Keratinocyte (primary cell): ENCODE data around the gene ROPN1L. TPM values are rescaled to one million over a fixed set of nuclear protein-coding genes. Genes with fewer than 3 reads are reported as not detected.

Source experiments
- DNase-seq: peaks from one replicate; pipeline ENCODE4 v3.0.0-alpha.2; 2011; ENCODE audit warnings: low read depth, missing footprints, low spot score
- FAIRE-seq: peaks from 2 replicates; lab custom pipeline; 2011; peaks lifted over from hg19 to GRCh38; lab: Jason Lieb, UNC
- H2AFZ ChIP-seq: 2 replicates; pipeline ENCODE4 v1.6.0; 2012; ENCODE audit warnings: low read length, control low read depth, inconsistent platforms; ENCODE audit not compliant: control insufficient read depth
- H3K27ac ChIP-seq: 2 replicates; pipeline ENCODE4 v1.5.1; 2011; ENCODE audit warnings: low read length; ENCODE audit not compliant: control insufficient read depth, insufficient read depth
- H3K27me3 ChIP-seq: 3 replicates; pipeline ENCODE4 v1.6.0; 2011; ENCODE audit warnings: low read length; ENCODE audit not compliant: control insufficient read depth, insufficient read depth; ENCODE audit errors: extremely low read depth
- H3K36me3 ChIP-seq, 2 experiments: 2 replicates in 1 of 2; 3 replicates in 1 of 2; pipeline ENCODE4 v1.5.1; 2011; ENCODE audit warnings: low read length in 2 of 2, mild to moderate bottlenecking in 1 of 2; ENCODE audit not compliant: control insufficient read depth in 2 of 2, insufficient read depth in 2 of 2; ENCODE audit errors: extremely low read depth in 1 of 2
- H3K4me1 ChIP-seq: 3 replicates; pipeline ENCODE4 v1.5.1; 2011; ENCODE audit warnings: low read length; ENCODE audit not compliant: control insufficient read depth, insufficient read depth; ENCODE audit errors: extremely low read depth
- H3K4me2 ChIP-seq: 3 replicates; pipeline ENCODE4 v1.6.0; 2011; ENCODE audit warnings: low read depth, low read length; ENCODE audit not compliant: control insufficient read depth, insufficient read depth; ENCODE audit errors: extremely low read depth
- H3K4me3 ChIP-seq, 3 experiments: fragments of 200-600 bp in 1 of 3; sonication (generic) in 1 of 3; 2 replicates in 2 of 3; 3 replicates in 1 of 3; pipeline ENCODE4 v1.5.1; 2011 to 2016; ENCODE audit warnings: low read length in 3 of 3, mild to moderate bottlenecking in 3 of 3, control low read depth in 2 of 3, inconsistent platforms in 1 of 3, low read depth in 1 of 3, mixed read lengths in 1 of 3, mixed run types in 1 of 3, moderate library complexity in 1 of 3; ENCODE audit not compliant: control insufficient read depth in 2 of 3, insufficient read depth in 2 of 3; ENCODE audit errors: extremely low read depth in 1 of 3
- H3K79me2 ChIP-seq: 2 replicates; pipeline ENCODE4 v1.6.0; 2012; ENCODE audit warnings: low read length; ENCODE audit not compliant: control insufficient read depth, insufficient read depth
- H3K9ac ChIP-seq: 3 replicates; pipeline ENCODE4 v1.6.0; 2011; ENCODE audit warnings: low read length; ENCODE audit not compliant: control insufficient read depth, insufficient read depth; ENCODE audit errors: extremely low read depth
- H3K9me1 ChIP-seq: 3 replicates; pipeline ENCODE4 v1.6.0; 2011; ENCODE audit warnings: low read length; ENCODE audit not compliant: control insufficient read depth, insufficient read depth; ENCODE audit errors: extremely low read depth
- H3K9me3 ChIP-seq: 2 replicates; pipeline ENCODE4 v1.5.1; 2012; ENCODE audit warnings: low read depth, low read length; ENCODE audit not compliant: control insufficient read depth
- H4K20me1 ChIP-seq: 3 replicates; pipeline ENCODE4 v1.6.0; 2011; ENCODE audit warnings: low read length; ENCODE audit not compliant: control insufficient read depth, insufficient read depth; ENCODE audit errors: extremely low read depth
- CTCF ChIP-seq, 3 experiments: IDR thresholded peaks in 1 of 3; conservative IDR thresholded peaks in 1 of 3; optimal IDR thresholded peaks in 1 of 3; 2 replicates in 2 of 3; 3 replicates in 1 of 3; pipeline versions ENCODE3 to v1.5.1; 2011; ENCODE audit warnings: low read length in 3 of 3, mild to moderate bottlenecking in 3 of 3, moderate library complexity in 2 of 3, control low read depth in 1 of 3, inconsistent platforms in 1 of 3; ENCODE audit not compliant: insufficient read depth in 2 of 3; ENCODE audit errors: extremely low read depth in 1 of 3
- EZH2 ChIP-seq: IDR thresholded peaks from one replicate; pipeline ENCODE4 v1.6.1; 2012; ENCODE audit warnings: inconsistent platforms, mild to moderate bottlenecking, low read length, moderate library complexity
- dilution Hi-C: fragments of 300-500 bp; cut with MboI; formaldehyde crosslinking; loops from one replicate; pipeline ENCODE4 v1.7.0; 2020; ENCODE audit warnings: low sequenced_read_pairs; ENCODE audit not compliant: extremely low pct_ligation_motif_present
- polyA plus RNA-seq, 5 experiments: library from polyadenylated mRNA; depleted of rRNA in 3 of 5; stranded (reverse) in 3 of 5; stranded (forward) in 1 of 5; unstranded in 1 of 5; fragments of >200 nt; gene quantifications; 1 replicate in 1 of 5; 2 replicates in 3 of 5; 3 replicates in 1 of 5; pipeline versions ENCODE4 v1.2.1 to v1.2.3, GENCODE V29; 2011 to 2012; ENCODE audit warnings: missing spikeins in 2 of 5, low read depth in 1 of 5, low replicate concordance in 1 of 5

Gene ROPN1L
- polyA plus RNA-seq, 1 donor (not counting 4 experiments of a cell fraction or from before 2014, with no cell fraction given), result not detected

- no peaks in the 10 kb centered on the region for H3K36me3 ChIP-seq
These were observed 21.9 kb downstream of the ROPN1L start for GRCh38 chr5:10463566-10463965.

GRCh38 chr5:10464173-10464572 lies 22.5 kb downstream of the ROPN1L start:
- Histone ChIP-seq H2AFZ (no peak overlapping the region), H4K20me1 (no peaks in the 10 kb centered on the region), H3K4me1 (peaks cover 11% of the 10 kb centered on the region), H3K27ac (no peak overlapping the region), H3K36me3 (no peaks in the 10 kb centered on the region), H3K79me2 (no peaks in the 10 kb centered on the region), H3K4me2 (no peak overlapping the region), H3K9ac (no peak overlapping the region), H3K9me1 (no peaks in the 10 kb centered on the region), H3K4me3 (no peak overlapping the region), H3K27me3 (peaks cover 8% of the 10 kb centered on the region), H3K9me3 (no peaks in the 10 kb centered on the region)
- no peak for FAIRE-seq
- TF ChIP-seq CTCF (optimal IDR thresholded peaks at IDR 0.05 in 1 of 3, IDR thresholded peaks at IDR 0.05 in 1 of 3, conservative IDR thresholded peaks at IDR 0.05 in 1 of 3; ENCODE audit: extremely low read depth in 1 of 3, insufficient read depth in 2 of 3, low read length in 3 of 3), result no peak
- no peak for TF ChIP-seq EZH2
- dilution Hi-C loops, result no loop called here
- DNase-seq, result no peak

More at GRCh38 chr5:10463566-10463965, 21.9 kb downstream of the ROPN1L start:
- Histone ChIP-seq H3K79me2 (no peaks in the 10 kb centered on the region), H3K27me3 (peaks cover 8% of the 10 kb centered on the region), H4K20me1 (no peaks in the 10 kb centered on the region), H3K9me3 (no peaks in the 10 kb centered on the region), H3K4me3 (no peak overlapping the region), H2AFZ (no peak overlapping the region), H3K9me1 (no peaks in the 10 kb centered on the region), H3K4me1 (peaks cover 11% of the 10 kb centered on the region), H3K9ac (no peak overlapping the region), H3K27ac (no peak overlapping the region), H3K4me2 (no peak overlapping the region)
- no peak for FAIRE-seq
- dilution Hi-C loops, result no loop called here
- no peak for DNase-seq
- no peak for TF ChIP-seq EZH2
- TF ChIP-seq CTCF (optimal IDR thresholded peaks at IDR 0.05 in 1 of 3, IDR thresholded peaks at IDR 0.05 in 1 of 3, conservative IDR thresholded peaks at IDR 0.05 in 1 of 3; ENCODE audit: extremely low read depth in 1 of 3, insufficient read depth in 2 of 3, low read length in 3 of 3), result no peak
